IPS DF 6.9 (cell line): ENCODE measurements around the gene ARPIN.
"Not testable (repeated sequence)": the region's sequence is repeated elsewhere in the genome, so short reads cannot be mapped to it uniquely, and the experiment has no call there.

Source experiments
- DNase-seq: peaks from one replicate; pipeline ENCODE4 v3.0.0-alpha.2; 2013; ENCODE audit warnings: low read depth, low spot score
- H3K27ac ChIP-seq: one replicate; pipeline ENCODE4 v1.5.1; 2013; ENCODE audit warnings: low read length, control low read depth
- H3K27me3 ChIP-seq: 2 replicates; pipeline ENCODE4 v1.6.1; 2013; ENCODE audit warnings: mild to moderate bottlenecking, low read length; ENCODE audit not compliant: control insufficient read depth, insufficient read depth
- H3K36me3 ChIP-seq: 2 replicates; pipeline ENCODE4 v1.6.1; 2013; ENCODE audit warnings: low read length; ENCODE audit not compliant: control insufficient read depth, insufficient read depth
- H3K4me1 ChIP-seq: 2 replicates; pipeline ENCODE4 v1.6.1; 2013; ENCODE audit warnings: low read length; ENCODE audit not compliant: control insufficient read depth, insufficient read depth
- H3K4me3 ChIP-seq: 2 replicates; pipeline ENCODE4 v1.5.1; 2013; ENCODE audit warnings: mild to moderate bottlenecking, low read length
- H3K9me3 ChIP-seq: 2 replicates; pipeline ENCODE4 v1.6.1; 2013; ENCODE audit warnings: low read length, inconsistent platforms; ENCODE audit not compliant: control insufficient read depth, insufficient read depth
- WGBS: extraction: QIAGEN DNeasy Blood & Tissue Kit; methylation state at CpG from one replicate; pipeline ENCODE4 v1.1.7; 2013; ENCODE audit warnings: mixed read lengths, missing lambda C conversion rate; ENCODE audit not compliant: insufficient read length, insufficient coverage; 5-methylcytosine and 5-hydroxymethylcytosine counted together

Gene ARPIN

DNA sequence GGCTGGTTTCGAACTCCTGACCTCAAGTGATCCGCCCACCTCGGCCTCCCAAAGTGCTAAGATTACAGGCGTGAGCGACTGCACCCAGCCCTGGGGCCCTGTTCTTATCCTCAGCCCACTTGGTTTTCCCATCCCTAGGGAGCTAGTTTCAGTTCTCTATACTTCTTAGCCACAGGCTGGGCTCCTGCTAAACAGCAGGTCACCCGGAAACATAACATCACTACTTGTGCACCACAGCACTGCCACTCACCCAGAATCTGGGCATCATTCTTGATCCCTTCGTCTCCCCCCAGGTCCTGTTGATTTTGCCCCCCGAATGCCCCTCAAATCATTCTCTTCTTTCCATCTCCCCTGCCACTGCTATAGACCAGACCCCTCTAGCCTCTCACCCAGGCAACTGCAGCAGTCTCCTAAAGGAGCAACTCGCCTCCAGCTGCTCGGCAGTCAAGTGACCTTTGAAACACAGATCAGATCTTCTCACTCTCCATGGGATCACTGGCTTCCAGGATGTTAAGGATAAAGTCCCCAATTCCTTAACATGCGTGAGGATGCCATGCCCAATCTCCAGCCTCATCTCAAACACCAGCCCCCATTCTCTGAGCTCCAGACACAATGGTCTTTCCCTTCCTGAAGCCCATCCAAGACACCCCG is 13.3 kb downstream of the ARPIN start:
- Histone ChIP-seq H3K4me3 (no peak overlapping the region), H3K36me3 (no peaks in the 10 kb centered on the region), H3K4me1 (no peaks in the 10 kb centered on the region), H3K27me3 (no peaks in the 10 kb centered on the region), H3K27ac (no peak overlapping the region), H3K9me3 (no peaks in the 10 kb centered on the region)
- no peak for DNase-seq
- WGBS = no CpG with 5 or more reads among the region's 12 CpGs

DNA sequence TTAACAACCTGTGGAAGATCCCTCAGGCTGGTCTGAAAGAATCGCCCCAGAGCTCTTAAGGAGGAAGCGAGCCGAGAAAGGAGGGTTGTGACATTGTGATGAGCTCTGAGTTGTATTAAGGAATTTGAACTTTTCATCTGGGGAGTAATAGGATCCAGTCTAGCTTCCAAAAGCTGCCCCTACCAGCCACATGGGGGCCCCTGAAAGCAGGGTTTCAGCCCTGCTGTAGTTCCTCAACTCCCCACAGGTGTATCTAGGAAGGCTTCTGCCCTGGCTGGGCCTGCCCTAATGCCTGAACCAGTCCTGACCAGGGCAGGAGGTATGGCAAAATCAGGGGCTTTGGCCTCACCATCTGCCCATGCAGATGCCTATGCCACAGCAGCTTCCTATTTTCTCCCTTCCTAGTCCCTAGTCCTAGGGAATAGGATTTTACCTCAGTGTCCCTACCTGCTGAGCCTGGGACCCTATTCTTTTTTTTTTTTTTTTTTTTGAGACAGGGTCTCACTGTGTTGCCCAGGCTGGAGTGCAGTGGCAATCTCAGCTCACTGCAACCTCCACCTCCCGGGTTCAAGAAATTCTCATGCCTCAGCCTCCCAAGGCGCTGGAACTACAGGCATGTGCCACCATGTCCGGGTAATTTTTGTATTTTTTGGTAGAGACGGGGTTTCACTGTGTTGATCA is 14.0 kb downstream of the ARPIN start:
- Histone ChIP-seq H3K27me3 (no peaks in the 10 kb centered on the region), H3K9me3 (no peaks in the 10 kb centered on the region), H3K27ac (no peak overlapping the region), H3K36me3 (no peaks in the 10 kb centered on the region), H3K4me3 (no peak overlapping the region), H3K4me1 (no peaks in the 10 kb centered on the region)
- DNase-seq = no peak
- WGBS = no CpG with 5 or more reads among the region's 7 CpGs

DNA sequence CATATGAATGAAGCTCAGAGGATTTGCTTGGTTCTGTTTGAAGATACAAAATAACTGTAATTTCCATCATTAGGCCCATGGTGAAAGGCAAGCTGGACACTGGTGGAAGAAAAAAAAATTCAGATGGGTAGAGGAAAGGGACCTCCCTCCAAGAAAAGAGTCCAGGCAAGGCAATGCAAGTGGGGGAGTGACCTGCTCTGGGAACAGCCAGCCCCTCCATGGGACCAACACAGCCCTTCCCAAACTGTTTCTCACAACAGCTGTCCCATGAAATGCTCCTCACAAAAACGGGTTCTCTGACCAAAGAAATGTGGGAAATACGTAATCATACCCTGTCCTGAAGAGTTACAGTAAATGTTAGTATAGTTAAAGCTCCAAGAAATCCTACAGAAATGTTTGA is 14.6 kb downstream of the ARPIN start:
- Histone ChIP-seq H3K9me3 (no peaks in the 10 kb centered on the region), H3K4me1 (no peaks in the 10 kb centered on the region), H3K27me3 (no peaks in the 10 kb centered on the region), H3K27ac (no peak overlapping the region), H3K4me3 (no peak overlapping the region), H3K36me3 (no peaks in the 10 kb centered on the region)
- WGBS = no CpG with 5 or more reads among the region's 2 CpGs
- no peak for DNase-seq

DNA sequence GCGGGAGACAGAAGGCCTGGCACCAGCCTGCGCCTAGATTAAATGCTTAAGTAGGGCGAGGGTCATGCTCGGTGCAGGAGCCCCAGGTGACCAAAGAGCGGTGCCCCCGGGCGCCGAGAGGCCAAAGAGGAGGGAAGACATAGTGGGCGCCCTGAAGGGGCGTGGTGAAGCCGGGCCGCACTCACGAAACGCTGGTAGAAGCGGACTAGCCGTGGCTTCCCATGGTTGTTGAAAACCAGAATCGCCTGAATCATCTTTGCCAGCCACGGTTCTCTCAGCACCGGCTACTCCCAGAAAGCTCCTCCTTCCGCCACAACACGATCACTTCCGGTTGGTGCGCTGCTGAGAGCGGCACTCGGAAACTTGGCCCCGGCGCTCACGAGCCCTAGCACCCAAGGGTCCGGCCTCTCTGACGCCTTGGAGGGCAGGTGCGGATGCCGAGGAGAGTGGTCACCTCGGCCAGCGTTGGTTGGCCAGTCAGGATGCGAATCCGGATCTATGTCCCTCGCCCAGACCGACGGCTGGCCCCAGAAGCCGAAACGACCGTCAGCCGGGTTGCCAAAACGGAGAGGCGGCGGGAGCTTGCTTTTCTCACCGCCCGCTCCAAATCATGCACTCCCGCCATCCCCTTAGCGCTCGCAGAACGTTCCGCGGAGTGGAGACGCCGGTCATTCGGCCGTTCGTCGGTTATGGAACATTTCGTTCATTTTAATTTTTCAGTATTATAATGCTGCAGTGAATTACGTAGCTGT is 18.9 kb downstream of the ARPIN start, which contains the start of gene AP3S2:
Gene AP3S2, minus strand, starts transcription at position 299 of the 752 bp plus-strand sequence. Its CDS starts 45 bp downstream, at position 254.
- Histone ChIP-seq H3K9me3 (no peaks in the 10 kb centered on the region), H3K36me3 (no peaks in the 10 kb centered on the region), H3K27ac (no peak within 1 kb of the TSS), H3K4me1 (no peaks in the 10 kb centered on the region), H3K27me3 (no peaks in the 10 kb centered on the region), H3K4me3 (peak within 1 kb of the TSS; percentile 81)
- WGBS = no CpG with 5 or more reads among the region's 62 CpGs
- DNase-seq = peak; percentile 84

DNA sequence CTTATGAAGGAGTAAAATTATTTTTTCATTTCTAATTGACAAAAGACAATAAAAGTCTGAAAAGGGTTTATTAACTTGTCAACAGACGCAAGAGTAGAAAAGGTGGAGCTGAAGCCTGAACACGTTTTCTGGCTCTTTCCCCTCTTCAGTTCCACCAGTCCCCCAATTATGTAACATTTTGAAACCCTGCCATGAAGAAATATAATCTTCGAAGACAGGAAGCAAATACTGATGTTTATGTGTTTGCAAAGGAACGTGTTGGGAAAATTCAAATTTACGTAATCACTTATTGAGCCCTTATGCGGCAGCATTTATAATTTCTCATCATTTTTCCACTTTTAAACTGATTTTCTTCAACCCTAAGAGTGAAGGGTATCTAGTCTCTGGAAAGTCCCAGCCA is 19.7 kb downstream of the ARPIN start:
- no peaks in the 10 kb centered on the region for H3K4me1 ChIP-seq
- H3K27ac ChIP-seq = no peak overlapping the region
- no peak for DNase-seq
- no CpG with 5 or more reads among the region's 6 CpGs for WGBS
- H3K27me3 ChIP-seq = no peaks in the 10 kb centered on the region
- peak overlapping the region; percentile 81; the same call in 1 of the 2 replicates for H3K4me3 ChIP-seq
- H3K9me3 ChIP-seq = no peaks in the 10 kb centered on the region
- H3K36me3 ChIP-seq = no peaks in the 10 kb centered on the region; the same call in 1 of the 2 replicates

DNA sequence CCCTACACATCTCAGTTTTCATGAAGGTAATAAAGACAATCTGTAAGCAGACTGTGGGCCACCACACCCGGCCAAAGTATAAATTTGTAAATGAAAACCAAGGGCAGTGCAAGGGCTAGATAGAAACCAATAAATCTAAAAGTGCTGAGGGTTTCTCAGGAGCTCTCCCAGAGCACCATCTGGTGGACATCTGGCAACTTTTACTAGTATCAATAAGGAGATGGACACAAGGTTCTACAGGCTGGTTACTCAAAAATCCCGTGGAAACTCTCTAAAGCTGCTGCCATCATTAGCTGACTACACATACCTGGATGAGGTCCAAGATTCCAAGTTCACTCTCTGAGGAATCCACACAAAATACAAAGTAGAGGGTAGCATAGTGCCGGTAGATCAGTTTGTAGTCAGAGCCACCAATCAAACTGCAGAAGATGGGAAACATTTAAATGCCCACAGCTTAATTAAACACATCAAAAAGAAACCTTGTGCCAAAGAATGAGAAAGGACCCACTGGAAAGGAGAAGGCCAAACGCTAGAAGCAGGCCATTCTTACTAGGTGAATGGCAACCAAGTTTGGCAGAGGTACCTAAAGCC is 24.4 kb downstream of the ARPIN start:
- no peaks in the 10 kb centered on the region for H3K9me3 ChIP-seq
- no CpG with 5 or more reads among the region's 4 CpGs for WGBS
- no peak for DNase-seq
- H3K27ac ChIP-seq = no peak overlapping the region
- H3K36me3 ChIP-seq = no peaks in the 10 kb centered on the region; the same call in 1 of the 2 replicates
- no peak overlapping the region for H3K4me3 ChIP-seq
- no peaks in the 10 kb centered on the region for H3K4me1 ChIP-seq
- H3K27me3 ChIP-seq = no peaks in the 10 kb centered on the region

DNA sequence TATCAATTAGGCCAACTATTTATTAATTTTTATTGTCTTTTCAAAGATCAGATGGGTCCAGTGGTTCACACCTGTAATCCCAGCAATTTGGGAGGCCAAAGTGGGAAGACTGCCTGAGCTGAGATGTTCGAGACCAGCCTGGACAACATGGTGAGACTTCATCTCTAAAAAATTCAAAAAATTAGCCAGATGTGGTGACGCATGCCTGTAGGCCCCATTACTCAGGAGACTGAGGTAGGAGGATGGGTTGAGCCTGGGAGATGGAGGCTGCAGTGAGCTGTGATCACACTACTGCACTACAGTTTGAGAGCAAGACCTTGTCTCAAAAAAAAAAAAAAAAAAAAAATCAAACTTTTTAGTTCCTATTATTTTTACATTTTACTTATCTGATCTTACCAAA is 27.1 kb downstream of the ARPIN start:
- no peaks in the 10 kb centered on the region; the same call in 1 of the 2 replicates for H3K36me3 ChIP-seq
- no CpG with 5 or more reads among the region's 2 CpGs for WGBS
- H3K27ac ChIP-seq = no peak overlapping the region
- H3K27me3 ChIP-seq = no peaks in the 10 kb centered on the region
- H3K9me3 ChIP-seq = no peaks in the 10 kb centered on the region
- H3K4me1 ChIP-seq = no peaks in the 10 kb centered on the region
- no peak overlapping the region for H3K4me3 ChIP-seq
- DNase-seq = no peak

DNA sequence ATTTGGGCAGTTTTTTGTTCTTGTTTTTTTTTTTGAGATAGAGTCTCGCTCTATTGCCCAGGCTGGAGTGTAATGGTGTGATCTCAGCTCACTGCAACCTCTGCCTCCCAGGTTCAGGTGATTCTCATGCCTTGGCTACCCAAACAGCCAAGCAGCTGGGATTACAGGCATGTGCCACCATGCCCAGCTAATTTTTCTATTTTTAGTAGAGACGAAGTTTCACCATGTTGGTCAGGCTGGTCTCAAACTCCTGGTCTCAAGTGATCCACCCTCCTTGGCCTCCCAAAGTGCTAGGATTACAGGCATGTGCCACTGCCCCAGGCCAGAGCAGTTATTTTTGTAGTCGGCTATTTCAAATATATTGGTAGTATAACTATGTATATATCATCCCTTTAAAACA is 27.6 kb downstream of the ARPIN start:
- not testable (repeated sequence) for DNase-seq, H3K27me3 ChIP-seq, H3K9me3 ChIP-seq, H3K4me3 ChIP-seq, H3K4me1 ChIP-seq, H3K36me3 ChIP-seq, H3K27ac ChIP-seq
- WGBS = no CpG with 5 or more reads among the region's 3 CpGs

DNA sequence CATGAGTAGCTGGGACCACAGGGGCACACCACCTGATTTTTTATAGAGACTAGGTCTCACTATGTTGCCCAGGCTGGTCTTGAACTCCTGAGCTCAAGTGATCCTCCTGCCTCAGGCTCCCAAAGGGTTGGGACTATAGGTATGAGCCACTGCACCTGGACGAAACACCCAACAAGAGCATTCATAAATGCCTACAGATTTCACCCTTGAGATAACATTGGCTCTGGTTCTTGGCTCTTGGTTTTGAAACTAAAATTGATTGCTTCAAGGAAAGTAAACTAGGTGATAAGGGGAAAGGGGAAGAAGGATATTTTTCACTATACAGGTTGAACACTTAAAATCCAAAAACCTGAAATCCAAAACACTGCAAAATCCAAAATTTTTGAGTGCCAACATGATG is 29.2 kb downstream of the ARPIN start:
- Histone ChIP-seq H3K36me3 (no peaks in the 10 kb centered on the region; the same call in 1 of the 2 replicates), H3K4me1 (no peaks in the 10 kb centered on the region), H3K9me3 (no peaks in the 10 kb centered on the region), H3K27ac (no peak overlapping the region), H3K4me3 (no peak overlapping the region), H3K27me3 (no peaks in the 10 kb centered on the region)
- no CpG with 5 or more reads among the region's 1 CpG for WGBS
- no peak for DNase-seq

DNA sequence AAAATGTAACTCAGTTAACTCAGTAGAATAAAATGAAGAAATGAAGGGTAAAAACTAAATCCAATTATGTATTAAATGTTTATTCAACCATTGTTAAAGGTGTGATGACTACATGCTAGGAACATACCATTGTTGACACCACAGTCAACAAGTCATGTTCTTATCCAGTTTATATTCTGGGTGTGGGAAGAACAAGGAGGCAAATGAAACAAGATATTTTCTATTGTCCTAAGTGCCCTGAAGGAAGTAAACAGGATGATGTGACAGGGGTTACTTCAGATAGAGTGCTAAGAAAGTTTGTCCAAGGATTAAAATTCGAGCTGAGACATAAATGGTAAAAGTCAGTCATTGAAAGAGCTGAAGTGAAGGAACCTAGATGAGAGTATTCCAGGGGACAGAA is 32.0 kb downstream of the ARPIN start:
- no peak overlapping the region for H3K4me3 ChIP-seq
- no peaks in the 10 kb centered on the region for H3K4me1 ChIP-seq
- no CpG with 5 or more reads among the region's 1 CpG for WGBS
- no peaks in the 10 kb centered on the region for H3K27me3 ChIP-seq
- H3K9me3 ChIP-seq = no peaks in the 10 kb centered on the region
- H3K36me3 ChIP-seq = no peaks in the 10 kb centered on the region; the same call in 1 of the 2 replicates
- DNase-seq = no peak
- no peak overlapping the region for H3K27ac ChIP-seq
